Endothelial cell of umbilical vein (primary cell): Measurements from ENCODE around the gene OPRL1. TPM values are rescaled to one million over a fixed set of nuclear protein-coding genes. Genes with fewer than 3 reads are reported as not detected.

Experiments
- BruUV-seq: library from RNA; stranded (reverse); fragments of 400-500 nt; replicated peaks from 2 replicates; lab custom pipeline; 2021; lab: Mats Ljungman, UMichigan
- CTCF ChIA-PET: fragments of 300-600, 350-600 bp; sonication (Branson Sonifier 250); formaldehyde crosslinking; loops from one replicate; lab custom pipeline; 2021; ENCODE audit warnings: antibody characterized with exemption, inconsistent platforms; lab: Charles Lee
- POLR2A ChIA-PET: fragments of 300-600, 350-600 bp; sonication (Branson Sonifier 250); formaldehyde crosslinking; loops from one replicate; lab custom pipeline; 2021; ENCODE audit warnings: antibody characterized with exemption, inconsistent platforms; lab: Charles Lee
- DNase-seq: peaks from one replicate; pipeline ENCODE4 v3.0.0-alpha.2; 2011; ENCODE audit warnings: low read depth, low spot score
- FAIRE-seq: peaks from 2 replicates; lab custom pipeline; 2011; peaks lifted over from hg19 to GRCh38; lab: Jason Lieb, UNC
- H2AFZ ChIP-seq: 2 replicates; pipeline ENCODE4 v1.6.0; 2012; ENCODE audit warnings: low read depth, low read length, control low read depth, inconsistent platforms
- H3K27ac ChIP-seq: 2 replicates; pipeline ENCODE4 v1.5.1; 2011; ENCODE audit warnings: low read depth, mild to moderate bottlenecking, control low read depth, low read length, moderate library complexity; ENCODE audit not compliant: insufficient read depth
- H3K27me3 ChIP-seq, 2 experiments: 2 replicates each; pipeline versions ENCODE4 v1.6.0 to v1.6.1; 2011; ENCODE audit warnings: low read length in 2 of 2, mixed read lengths in 1 of 2; ENCODE audit not compliant: control insufficient read depth in 2 of 2, insufficient read depth in 2 of 2
- H3K36me3 ChIP-seq, 2 experiments: 2 replicates in 1 of 2; 3 replicates in 1 of 2; pipeline ENCODE4 v1.5.1; 2011; ENCODE audit warnings: low read length in 2 of 2, mild to moderate bottlenecking in 1 of 2, moderate library complexity in 1 of 2; ENCODE audit not compliant: control insufficient read depth in 2 of 2, insufficient read depth in 2 of 2; ENCODE audit errors: extremely low read depth in 1 of 2
- H3K4me1 ChIP-seq: 3 replicates; pipeline ENCODE4 v1.5.1; 2011; ENCODE audit warnings: mild to moderate bottlenecking, low read length; ENCODE audit not compliant: control insufficient read depth, insufficient read depth; ENCODE audit errors: extremely low read depth
- H3K4me2 ChIP-seq: 2 replicates; pipeline ENCODE4 v1.6.1; 2011; ENCODE audit warnings: low read length, control low read depth, mixed read lengths; ENCODE audit not compliant: insufficient read depth
- H3K4me3 ChIP-seq, 3 experiments: fragments of 200-600 bp in 1 of 3; sonication (generic), shearing (Covaris generic) in 1 of 3; replicated peaks in 1 of 3; 2 replicates each; pipeline ENCODE4 v1.5.1; 2011 to 2016; ENCODE audit warnings: control low read depth in 3 of 3, low read length in 3 of 3, mild to moderate bottlenecking in 2 of 3, inconsistent platforms in 1 of 3, low read depth in 1 of 3, moderate library complexity in 1 of 3; ENCODE audit not compliant: insufficient read depth in 1 of 3
- H3K79me2 ChIP-seq: 2 replicates; pipeline ENCODE4 v1.6.0; 2012; ENCODE audit warnings: low read length, inconsistent platforms; ENCODE audit not compliant: control insufficient read depth, insufficient read depth
- H3K9ac ChIP-seq: replicated peaks from 2 replicates; pipeline ENCODE3; 2011; ENCODE audit warnings: low read length, control low read depth; ENCODE audit not compliant: insufficient read depth; ENCODE audit errors: extremely low read depth
- H3K9me1 ChIP-seq: replicated peaks from 3 replicates; pipeline ENCODE4 v1.6.0; 2011; ENCODE audit warnings: mild to moderate bottlenecking, low read length; ENCODE audit not compliant: control insufficient read depth, insufficient read depth; ENCODE audit errors: extremely low read depth
- H3K9me3 ChIP-seq: replicated peaks from 2 replicates; pipeline ENCODE4 v1.5.1; 2012; ENCODE audit warnings: low read length, inconsistent platforms; ENCODE audit not compliant: control insufficient read depth, insufficient read depth
- H4K20me1 ChIP-seq: replicated peaks from 2 replicates; pipeline ENCODE3; 2011; ENCODE audit warnings: mild to moderate bottlenecking, low read length; ENCODE audit not compliant: control insufficient read depth, insufficient read depth; ENCODE audit errors: extremely low read depth
- EZH2 ChIP-seq: IDR thresholded peaks from 2 replicates; pipeline ENCODE4 v1.6.1; 2012; ENCODE audit warnings: borderline replicate concordance, low read depth, mild to moderate bottlenecking, moderate library complexity, low read length, inconsistent platforms; ENCODE audit not compliant: severe bottlenecking
- FOS ChIP-seq: IDR thresholded peaks from 2 replicates; pipeline ENCODE4 v1.6.1; 2011; ENCODE audit warnings: mild to moderate bottlenecking, low read length, moderate library complexity, borderline replicate concordance; ENCODE audit not compliant: insufficient read depth
- GATA2 ChIP-seq: IDR thresholded peaks from 2 replicates; pipeline ENCODE4 v1.7.0; 2011; ENCODE audit warnings: low read depth, mild to moderate bottlenecking, moderate library complexity, mixed read lengths, low read length; ENCODE audit not compliant: insufficient read length, insufficient read depth
- JUN ChIP-seq: IDR thresholded peaks from 2 replicates; pipeline ENCODE4 v1.6.1; 2011; ENCODE audit warnings: borderline replicate concordance, low read depth; ENCODE audit not compliant: insufficient read length, insufficient read depth
- MAX ChIP-seq: IDR thresholded peaks from 2 replicates; pipeline ENCODE4 v1.6.1; 2011; ENCODE audit not compliant: insufficient read depth, insufficient read length
- MYC ChIP-seq: IDR thresholded peaks from one replicate; pipeline ENCODE4 v1.6.1; 2011; ENCODE audit warnings: mild to moderate bottlenecking, low read depth, low read length
- POLR2A ChIP-seq: IDR thresholded peaks from 2 replicates; pipeline ENCODE4 v1.6.1; 2012; ENCODE audit warnings: low read depth, mild to moderate bottlenecking, control low read depth, low read length
- POLR2AphosphoS5 ChIP-seq: IDR thresholded peaks from 2 replicates; pipeline ENCODE4 v1.6.1; 2012; ENCODE audit warnings: low read depth, mild to moderate bottlenecking, control low read depth, low read length, moderate library complexity; ENCODE audit not compliant: insufficient read depth
- dilution Hi-C: fragments of 300-500 bp; cut with MboI; formaldehyde crosslinking; loops from one replicate; pipeline ENCODE4 v1.15.0; 2019; ENCODE audit warnings: low sequenced_read_pairs; ENCODE audit not compliant: extremely low pct_ligation_motif_present
- intact Hi-C: fragments of 100-400 bp; cut with micrococcal nuclease; formaldehyde crosslinking; loops from one replicate; pipeline ENCODE4 v1.10.0; 2022
- polyA plus RNA-seq, 4 experiments: library from polyadenylated mRNA; depleted of rRNA in 3 of 4; stranded (reverse) in 3 of 4; unstranded in 1 of 4; fragments of >200 nt; gene quantifications; 2 replicates each; pipeline versions ENCODE4 v1.2.1 to v1.2.3, GENCODE V29; 2011 to 2012; ENCODE audit warnings: missing spikeins in 1 of 4
- total RNA-seq: library from RNA; stranded (reverse); gene quantifications from 2 replicates; pipeline ENCODE4 v1.2.3, GENCODE V29; 2021
- TF ChIP-seq, protein P1 (sequence below), 2 donors: IDR thresholded peaks; 1 replicate in 1 of 2; 2 replicates in 1 of 2; pipeline ENCODE4 v1.5.1; 2011; ENCODE audit warnings: low read length in 2 of 2, mild to moderate bottlenecking in 2 of 2, moderate library complexity in 2 of 2, control low read depth in 1 of 2, inconsistent platforms in 1 of 2, low read depth in 1 of 2; ENCODE audit not compliant: insufficient read depth in 1 of 2; ENCODE audit errors: extremely low read depth in 1 of 2

The OPRL1 gene
- total and polyA plus RNA-seq, 2 donors (not counting 3 experiments of a cell fraction or from before 2014, with no cell fraction given), result 1.9 to 2.0 TPM

DNA sequence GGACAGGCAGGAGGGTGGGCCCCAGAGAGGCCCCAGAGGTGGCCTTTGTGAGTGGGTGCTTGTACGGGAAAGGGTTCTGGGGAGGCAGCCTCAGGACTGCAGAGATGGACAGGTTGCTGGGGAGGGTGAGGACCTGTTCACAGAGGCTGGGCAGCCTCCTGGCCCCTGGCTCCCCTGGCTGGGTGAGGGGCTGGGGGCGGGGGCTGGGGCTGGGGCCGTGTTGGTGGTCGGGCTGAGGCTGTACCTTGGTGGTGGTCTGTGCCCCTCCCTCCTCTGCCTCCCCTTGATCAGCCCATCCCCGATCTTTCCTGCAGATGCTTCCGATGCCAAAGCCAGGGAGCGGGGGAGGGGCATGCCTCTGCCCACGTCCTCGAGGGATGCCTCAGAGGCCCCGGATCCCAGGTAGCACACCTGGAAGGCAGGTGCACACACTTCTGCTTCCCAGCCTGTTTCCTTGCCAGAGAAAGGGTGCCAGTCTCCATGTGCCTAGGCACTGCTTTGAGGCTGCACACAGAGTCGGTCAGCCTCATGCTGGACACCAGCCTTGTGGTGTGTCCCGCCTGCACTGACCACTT, 12.1 kb upstream of the OPRL1 start:
- no peak for FAIRE-seq

More for the DNA sequence above, 12.1 kb upstream of the OPRL1 start:
- H3K36me3 ChIP-seq, result peaks cover 0 to 8% of the 10 kb centered on the region in 2 experiments
- H3K4me2 ChIP-seq, result no peak overlapping the region
- peaks cover 6% of the 10 kb centered on the region for H3K79me2 ChIP-seq
- no peaks in the 10 kb centered on the region for H3K9me3 ChIP-seq
- POLR2A ChIA-PET, result no interaction called here
- no peak for TF ChIP-seq POLR2AphosphoS5
- TF ChIP-seq MYC, result no peak
- no peak for TF ChIP-seq MAX
- TF ChIP-seq FOS, result no peak
- TF ChIP-seq GATA2, result no peak
- no peak for TF ChIP-seq JUN
- TF ChIP-seq EZH2, result no peak
- no peak for TF ChIP-seq POLR2A
- TF ChIP-seq, protein P1, sequence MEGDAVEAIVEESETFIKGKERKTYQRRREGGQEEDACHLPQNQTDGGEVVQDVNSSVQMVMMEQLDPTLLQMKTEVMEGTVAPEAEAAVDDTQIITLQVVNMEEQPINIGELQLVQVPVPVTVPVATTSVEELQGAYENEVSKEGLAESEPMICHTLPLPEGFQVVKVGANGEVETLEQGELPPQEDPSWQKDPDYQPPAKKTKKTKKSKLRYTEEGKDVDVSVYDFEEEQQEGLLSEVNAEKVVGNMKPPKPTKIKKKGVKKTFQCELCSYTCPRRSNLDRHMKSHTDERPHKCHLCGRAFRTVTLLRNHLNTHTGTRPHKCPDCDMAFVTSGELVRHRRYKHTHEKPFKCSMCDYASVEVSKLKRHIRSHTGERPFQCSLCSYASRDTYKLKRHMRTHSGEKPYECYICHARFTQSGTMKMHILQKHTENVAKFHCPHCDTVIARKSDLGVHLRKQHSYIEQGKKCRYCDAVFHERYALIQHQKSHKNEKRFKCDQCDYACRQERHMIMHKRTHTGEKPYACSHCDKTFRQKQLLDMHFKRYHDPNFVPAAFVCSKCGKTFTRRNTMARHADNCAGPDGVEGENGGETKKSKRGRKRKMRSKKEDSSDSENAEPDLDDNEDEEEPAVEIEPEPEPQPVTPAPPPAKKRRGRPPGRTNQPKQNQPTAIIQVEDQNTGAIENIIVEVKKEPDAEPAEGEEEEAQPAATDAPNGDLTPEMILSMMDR (IDR thresholded peaks at IDR 0.05; ENCODE audit: extremely low read depth in 1 of 2, insufficient read depth in 1 of 2, low read depth in 1 of 2, low read length in 2 of 2), result no peak
- no peak overlapping the region for H3K27ac ChIP-seq
- no peaks in the 10 kb centered on the region for H3K27me3 ChIP-seq
- H3K4me3 ChIP-seq, result no peak overlapping the region
- H3K9ac ChIP-seq, result no peak overlapping the region
- no peaks in the 10 kb centered on the region for H3K9me1 ChIP-seq
- DNase-seq, result no peak
- CTCF ChIA-PET, result interaction anchor here (2.2 to 2.3 kb wide), 2 partner anchors 29 to 530 kb away, joined by 5 to 21 read pairs; no protein-coding TSS in a partner anchor
- BruUV-seq, result no TSS peak
- no peaks in the 10 kb centered on the region for H4K20me1 ChIP-seq
- no peak overlapping the region for H2AFZ ChIP-seq
- intact Hi-C loops (loop anchor here (10.0 kb wide), 1 partner anchor 57 kb away; no protein-coding TSS in a partner anchor), dilution Hi-C loops (no loop called here)
- H3K4me1 ChIP-seq, result peaks cover 11% of the 10 kb centered on the region
